ENCODE data around the gene PCF11. TPM values are rescaled to one million over a fixed set of nuclear protein-coding genes. Genes with fewer than 3 reads are reported as not detected.
"Not testable (repeated sequence)": the region's sequence is repeated elsewhere in the genome, so short reads cannot be mapped to it uniquely, and the experiment has no call there.

The PCF11 gene
- 18.2 TPM for polyA plus RNA-seq (2013, experiment 1 of 2; ENCODE audit: insufficient read length)
- 17.9 TPM for polyA plus RNA-seq (2013, experiment 2 of 2; ENCODE audit: insufficient read length)

DNA sequence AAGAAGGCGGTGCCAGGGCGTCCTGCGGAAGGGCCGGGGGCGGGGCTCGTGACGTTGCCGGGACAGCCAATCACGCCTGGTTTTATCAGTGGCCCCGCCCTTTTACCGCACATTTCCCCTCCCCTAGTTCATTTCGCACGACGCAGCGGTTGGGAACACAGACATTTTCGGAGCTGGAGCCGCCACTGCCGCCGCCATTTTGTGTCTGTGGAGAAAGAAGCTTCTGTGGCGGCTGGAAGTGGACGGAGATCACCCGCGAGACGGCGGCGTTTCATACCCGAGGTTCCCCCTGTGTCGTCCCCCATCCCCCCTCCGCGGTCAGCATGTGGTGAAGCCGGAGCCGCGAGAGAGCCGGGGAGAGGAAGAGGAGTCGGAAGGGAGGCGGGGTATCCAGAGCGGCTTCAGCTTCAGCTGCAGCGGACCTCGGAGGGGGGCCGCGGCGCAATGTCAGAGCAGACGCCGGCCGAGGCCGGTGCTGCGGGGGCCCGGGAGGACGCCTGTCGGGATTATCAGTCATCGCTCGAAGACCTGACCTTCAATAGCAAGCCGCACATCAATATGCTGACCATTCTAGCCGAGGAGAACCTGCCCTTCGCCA, at the start of gene PCF11:
TSS of gene PCF11 (plus strand) at position 136 of the 598 bp plus-strand sequence. CDS start at position 445, 309 bp downstream.
- DNase-seq, result no peak

- no peak for DNase-seq
Observed at GRCh38 chr11:83112886-83113285, 44.0 kb upstream of the PCF11 start.

DNA sequence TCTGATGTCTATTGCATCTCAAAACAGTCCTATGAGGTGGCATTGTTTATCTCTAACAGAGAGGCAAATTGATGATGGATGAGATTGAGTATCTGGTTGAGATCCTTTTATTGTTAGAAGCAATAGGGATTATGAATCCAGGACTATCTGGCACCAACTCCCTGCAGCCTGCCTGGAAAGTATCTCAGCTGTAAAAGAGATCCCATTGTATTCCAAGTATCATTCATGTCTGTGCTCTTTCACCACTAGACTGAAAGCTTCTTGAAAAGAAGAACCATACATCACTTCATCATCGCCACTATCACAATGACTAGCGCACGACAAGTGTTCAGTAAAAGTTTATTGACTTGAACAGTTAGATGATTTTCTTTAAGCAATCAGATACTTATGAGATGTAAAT, 41.9 kb upstream of the PCF11 start:
- DNase-seq, result no peak

DNA sequence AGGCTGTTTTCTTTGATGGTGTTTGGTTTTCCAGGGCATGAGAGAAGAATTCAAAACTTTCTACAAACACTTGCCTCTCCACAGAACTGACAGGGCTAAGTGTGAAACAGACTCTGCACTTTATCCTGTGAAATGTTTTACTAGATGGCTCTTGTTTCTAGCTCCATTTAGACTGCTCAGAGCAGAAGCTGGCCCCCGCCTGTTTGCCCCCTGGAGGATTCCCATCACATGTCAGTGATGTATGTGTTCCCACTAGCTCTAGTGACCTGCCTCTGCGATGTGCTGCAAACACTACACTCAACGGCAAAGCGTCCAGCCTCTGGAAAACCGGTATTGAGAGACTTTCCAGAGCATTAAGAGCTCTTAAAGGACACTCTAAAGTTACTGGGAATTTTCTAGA, 41.4 kb upstream of the PCF11 start:
- DNase-seq, result no peak

DNA sequence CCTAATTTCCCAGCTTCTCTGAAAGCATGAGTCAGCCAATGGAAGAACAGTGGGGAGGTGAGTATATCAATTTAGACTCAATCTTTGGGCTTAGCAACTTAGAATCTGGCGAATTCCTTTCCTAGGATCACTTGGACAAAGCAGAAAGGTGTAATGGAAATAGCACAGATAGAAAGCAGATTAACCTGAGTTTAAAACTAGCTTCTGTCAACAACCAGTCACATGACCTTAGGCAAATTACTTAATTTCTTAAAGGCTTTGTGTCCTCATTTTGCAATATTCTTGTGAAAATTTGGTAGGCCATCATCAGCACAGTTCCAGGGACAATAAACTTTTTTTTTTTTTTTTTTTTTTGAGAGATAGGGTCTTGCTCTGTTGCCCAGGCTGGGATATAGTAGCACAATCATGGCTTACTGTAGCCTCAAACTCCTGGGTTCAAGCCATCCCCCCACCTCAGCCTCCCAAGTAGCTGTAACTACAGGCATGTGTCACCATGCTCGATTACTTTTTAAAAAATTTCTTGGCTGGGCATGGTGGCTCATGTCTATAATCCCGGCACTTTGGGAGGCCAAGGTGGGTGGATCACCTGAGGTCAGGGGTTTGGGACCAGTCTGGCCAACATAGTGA, 40.8 kb upstream of the PCF11 start:
- DNase-seq, result no peak

DNA sequence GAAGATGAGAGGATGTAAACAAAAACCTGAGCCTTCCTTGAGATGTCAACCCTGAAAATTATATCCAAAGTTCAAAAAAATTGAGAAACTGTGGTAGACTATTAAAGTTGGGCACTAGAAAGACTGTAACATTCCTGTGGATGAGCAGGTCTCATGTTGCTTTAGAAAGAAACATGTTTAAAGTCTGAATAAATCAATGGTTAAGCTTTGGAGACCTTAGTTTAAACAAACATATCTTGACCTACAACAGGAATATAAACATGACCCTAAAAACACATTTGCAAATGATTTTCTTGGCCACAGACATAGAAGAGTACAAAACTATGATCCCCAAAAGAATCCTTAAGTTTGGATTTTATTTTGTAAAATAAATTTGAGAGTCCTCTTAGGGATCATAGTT, 38.1 kb upstream of the PCF11 start:
- DNase-seq, result no peak

- DNase-seq, result no peak
Observed at GRCh38 chr11:83119216-83119615, 37.7 kb upstream of the PCF11 start.

GRCh38 chr11:83120327-83120726, 36.6 kb upstream of the PCF11 start:
- DNase-seq, result peak; percentile 14

GRCh38 chr11:83122050-83122449, 34.9 kb upstream of the PCF11 start:
- DNase-seq, result no peak

DNA sequence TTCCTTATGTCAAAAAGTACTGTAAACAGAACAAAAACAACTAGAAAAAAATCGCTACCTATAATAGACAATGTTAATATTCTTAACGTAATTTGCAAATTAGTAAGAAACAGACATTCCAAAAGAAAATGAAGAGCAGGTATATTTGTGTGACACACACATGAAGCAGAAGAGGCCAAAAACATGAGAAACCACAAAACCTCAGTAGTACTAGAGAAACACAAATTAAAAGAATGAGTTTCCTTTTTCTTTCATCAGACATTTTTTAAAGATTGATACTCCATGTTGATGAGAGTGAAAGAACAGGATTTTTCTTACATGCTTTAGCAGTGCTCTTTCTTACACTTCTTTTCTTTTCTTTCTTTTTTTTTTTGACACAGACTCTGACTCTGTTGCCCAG, 34.2 kb upstream of the PCF11 start:
- no peak for DNase-seq

GRCh38 chr11:83124636-83125424, 32.1 kb upstream of the PCF11 start:
- DNase-seq, result no peak

DNA sequence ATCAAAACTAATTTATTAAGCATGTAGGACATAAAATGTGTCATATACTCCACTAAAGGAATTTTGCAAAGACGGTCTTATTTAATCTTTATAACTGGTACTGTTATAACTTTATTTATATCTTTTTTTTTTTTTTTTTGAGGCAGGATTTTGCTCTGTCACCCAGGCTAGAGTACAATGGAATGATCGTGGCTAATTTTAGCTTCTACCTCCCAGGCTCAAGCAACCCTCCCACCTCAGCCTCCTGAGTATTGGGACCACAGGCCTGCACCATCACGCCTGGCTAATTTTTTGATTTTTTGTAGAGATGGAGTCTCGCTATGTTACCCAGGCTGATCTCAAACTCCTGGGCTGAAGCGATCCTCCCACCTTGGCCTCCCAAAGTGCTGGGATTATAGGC, 31.4 kb upstream of the PCF11 start:
- DNase-seq, result no peak

DNA sequence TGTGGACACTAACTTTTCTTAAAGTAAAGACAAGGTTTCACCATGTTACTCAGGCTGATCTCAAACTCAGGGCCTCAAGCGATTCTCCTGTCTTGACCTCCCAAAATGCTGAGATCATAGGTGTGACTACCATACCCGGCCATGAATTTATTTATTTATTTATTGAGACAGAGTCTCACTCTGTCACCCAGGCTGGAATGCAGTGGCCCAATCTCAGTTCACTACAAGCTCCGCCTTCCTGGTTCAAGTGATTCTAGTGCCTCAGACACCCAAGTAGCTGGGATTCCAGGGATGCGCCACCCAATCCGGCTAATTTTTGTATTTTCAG, 29.7 kb upstream of the PCF11 start:
- DNase-seq, result no peak

- DNase-seq, result no peak
Observed at GRCh38 chr11:83132191-83132590, 24.7 kb upstream of the PCF11 start.

- DNase-seq, result not testable (repeated sequence)
Observed at GRCh38 chr11:83133266-83133665, 23.7 kb upstream of the PCF11 start.

GRCh38 chr11:83139310-83139709, 17.6 kb upstream of the PCF11 start:
- no peak for DNase-seq

DNA sequence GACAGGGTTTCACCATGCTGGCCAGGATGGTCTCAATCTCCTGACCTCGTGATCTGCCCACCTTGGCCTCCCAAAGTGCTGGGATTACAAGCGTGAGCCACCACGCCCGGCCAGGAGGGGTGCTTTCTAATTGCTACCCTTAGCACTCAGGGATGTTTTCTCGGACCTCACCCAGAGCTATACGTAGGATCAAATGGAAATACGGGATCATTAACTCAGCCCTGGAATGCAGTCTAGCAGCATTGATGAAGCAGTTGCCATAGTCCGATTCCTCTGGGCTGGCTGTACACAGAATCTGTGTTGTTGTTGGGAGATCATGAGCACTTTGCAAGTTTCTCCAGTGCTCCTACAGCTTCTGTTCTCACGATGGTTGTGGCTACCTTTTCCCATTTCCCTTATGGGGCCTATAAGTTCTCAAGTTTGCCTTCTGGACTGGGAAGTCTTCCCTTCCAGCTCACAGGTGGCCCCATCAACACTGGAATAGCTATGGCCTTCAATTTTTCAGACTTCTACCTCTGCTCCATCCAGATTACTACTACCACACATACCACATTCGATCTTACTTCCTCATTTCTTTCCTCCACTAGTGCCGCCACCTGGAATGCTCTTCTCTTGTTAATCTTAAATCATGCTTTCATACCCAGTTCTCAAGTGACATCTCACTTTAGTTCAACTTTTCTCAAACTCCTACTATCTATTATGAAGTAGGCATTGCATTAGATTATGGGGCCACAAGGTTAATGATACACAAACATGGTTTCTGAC, 16.1 kb upstream of the PCF11 start:
- no peak for DNase-seq

DNA sequence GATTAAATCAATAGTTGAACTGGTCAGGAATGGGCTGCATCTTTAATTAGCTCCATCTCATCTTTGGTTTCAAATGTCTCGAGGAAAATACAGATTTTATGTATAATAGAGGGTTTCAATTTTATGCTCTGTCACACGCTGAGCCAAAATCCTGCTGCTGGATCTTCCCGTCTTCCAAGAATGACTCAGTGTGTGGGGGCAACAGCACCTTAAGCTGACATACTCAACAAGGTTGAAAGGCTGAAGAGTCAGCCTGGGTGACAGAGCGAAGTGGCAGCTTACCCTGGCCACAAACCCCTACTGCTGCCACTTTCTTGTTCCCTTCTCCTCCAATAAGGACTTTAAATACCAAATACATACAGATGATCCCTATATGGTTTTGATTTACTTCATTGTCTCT, 9.0 kb upstream of the PCF11 start:
- no peak for DNase-seq

- no peak for DNase-seq
Observed at GRCh38 chr11:83150450-83150849, 6.5 kb upstream of the PCF11 start.

GRCh38 chr11:83151274-83151977, 5.5 kb upstream of the PCF11 start:
- DNase-seq, result no peak

- no peak for DNase-seq
Observed at GRCh38 chr11:83152264-83152663, 4.7 kb upstream of the PCF11 start.

GRCh38 chr11:83153764-83154163, 3.2 kb upstream of the PCF11 start:
- no peak for DNase-seq
